Dermis microvascular lymphatic vessel endothelial cell (primary cell): ENCODE measurements around the gene FOXP2. TPM values are rescaled to one million over a fixed set of nuclear protein-coding genes. Genes with fewer than 3 reads are reported as not detected.

Experiments used
- DNase-seq, 2 donors: peaks; one replicate each; pipeline versions ENCODE4 v3.0.0 to v3.0.0-alpha.2; 2010; ENCODE audit warnings: low read depth in 2 of 2
- total RNA-seq: library from RNA; depleted of rRNA; stranded (reverse); fragments of >200 nt; gene quantifications from 2 replicates; pipeline ENCODE4 v1.2.1, GENCODE V29; 2014

Gene FOXP2
- total RNA-seq, 1 donor from 2014 or later, result 2.4 TPM

GRCh38 chr7:114710499-114710898 lies 295.9 kb downstream of the FOXP2 start:
- DNase-seq, result no peak

GRCh38 chr7:114711241-114711640 lies 296.6 kb downstream of the FOXP2 start:
- peak in 1 of 2 donors; percentile 24 for DNase-seq

- DNase-seq, result no peak
These were observed 301.3 kb downstream of the FOXP2 start for GRCh38 chr7:114715907-114716306.

- DNase-seq, result no peak
These were observed 304.2 kb downstream of the FOXP2 start for GRCh38 chr7:114718861-114719260.

GRCh38 chr7:114720725-114721124 lies 306.1 kb downstream of the FOXP2 start:
- no peak for DNase-seq

- DNase-seq, result no peak
These were observed 307.9 kb downstream of the FOXP2 start for GRCh38 chr7:114722562-114722961.

GRCh38 chr7:114723308-114723707 lies 308.7 kb downstream of the FOXP2 start:
- DNase-seq, result no peak

GRCh38 chr7:114740095-114740494 lies 325.5 kb downstream of the FOXP2 start:
- peak in 1 of 2 donors; percentile 23 for DNase-seq

GRCh38 chr7:114740941-114741340 lies 326.3 kb downstream of the FOXP2 start:
- DNase-seq, result no peak

- no peak for DNase-seq
These were observed 327.3 kb downstream of the FOXP2 start for GRCh38 chr7:114741911-114742310.
